ENCODE data around the gene ARID1B. TPM values are rescaled to one million over a fixed set of nuclear protein-coding genes. Genes with fewer than 3 reads are reported as not detected.

ARID1B gene
- total RNA-seq, 2 donors from 2014 or later, result 74.0 to 110 TPM

GRCh38 chr6:157123234-157123633 lies 346.1 kb downstream of the ARID1B start:
- Mint-ChIP-seq H3K9me3 (no peaks in the 10 kb centered on the region), H3K4me3 (no peak overlapping the region), H3K27ac (no peak overlapping the region), H3K36me3 (ENCODE audit: low read depth) (peaks cover 7% of the 10 kb centered on the region), H3K4me1 (peaks cover 5% of the 10 kb centered on the region), H3K27me3 (ENCODE audit: insufficient read depth) (no peaks in the 10 kb centered on the region)
- no peak for TF ChIP-seq CTCF (conservative IDR thresholded peaks at IDR 0.05)
- Histone ChIP-seq H3K27me3 (ENCODE audit: control insufficient read depth, insufficient read depth, low read length, poor library complexity, severe bottlenecking) (no peaks in the 10 kb centered on the region), H3K4me1 (ENCODE audit: control insufficient read depth, insufficient read depth, low read length) (no peaks in the 10 kb centered on the region), H3K4me3 (ENCODE audit: low read length) (no peak overlapping the region), H3K27ac (ENCODE audit: low read depth, low read length) (no peak overlapping the region), H3K9ac (ENCODE audit: extremely low read depth, low read length, poor library complexity, severe bottlenecking) (no peak overlapping the region), H3K9me3 (ENCODE audit: control insufficient read depth, low read length) (no peaks in the 10 kb centered on the region), H3K36me3 (ENCODE audit: control insufficient read depth, insufficient read depth, low read length) (peaks cover 4% of the 10 kb centered on the region)
- no peak for DNase-seq
- WGBS, 2 experiments (ENCODE audit: insufficient coverage in 1 of 2, insufficient read length in 1 of 2), result 92 to 100% methylated on average over 1 to 5 of the region's 6 CpGs

GRCh38 chr6:157124485-157125254 lies 347.5 kb downstream of the ARID1B start:
- Histone ChIP-seq H3K27me3 (ENCODE audit: control insufficient read depth, insufficient read depth, low read length, poor library complexity, severe bottlenecking) (no peaks in the 10 kb centered on the region), H3K27ac (ENCODE audit: low read depth, low read length) (no peak overlapping the region), H3K9ac (ENCODE audit: extremely low read depth, low read length, poor library complexity, severe bottlenecking) (no peak overlapping the region), H3K9me3 (ENCODE audit: control insufficient read depth, low read length) (no peaks in the 10 kb centered on the region), H3K36me3 (ENCODE audit: control insufficient read depth, insufficient read depth, low read length) (peaks cover 8% of the 10 kb centered on the region), H3K4me3 (ENCODE audit: low read length) (no peak overlapping the region), H3K4me1 (ENCODE audit: control insufficient read depth, insufficient read depth, low read length) (no peaks in the 10 kb centered on the region)
- no peak for DNase-seq
- H3K27ac Mint-ChIP-seq, result no peak overlapping the region
- H3K27me3 Mint-ChIP-seq (ENCODE audit: insufficient read depth), result no peaks in the 10 kb centered on the region
- H3K4me1 Mint-ChIP-seq, result peaks cover 12% of the 10 kb centered on the region
- H3K9me3 Mint-ChIP-seq, result no peaks in the 10 kb centered on the region
- no peak for TF ChIP-seq CTCF (conservative IDR thresholded peaks at IDR 0.05)
- WGBS, 2 experiments (ENCODE audit: insufficient coverage in 1 of 2, insufficient read length in 1 of 2), result 94 to 96% methylated on average over 5 of the region's 5 CpGs
- H3K4me3 Mint-ChIP-seq, result no peak overlapping the region
- peaks cover 8% of the 10 kb centered on the region for H3K36me3 Mint-ChIP-seq (ENCODE audit: low read depth)

GRCh38 chr6:157125531-157125930 lies 348.4 kb downstream of the ARID1B start:
- Histone ChIP-seq H3K4me3 (ENCODE audit: low read length) (no peak overlapping the region), H3K27me3 (ENCODE audit: control insufficient read depth, insufficient read depth, low read length, poor library complexity, severe bottlenecking) (no peaks in the 10 kb centered on the region), H3K36me3 (ENCODE audit: control insufficient read depth, insufficient read depth, low read length) (peaks cover 8% of the 10 kb centered on the region), H3K27ac (ENCODE audit: low read depth, low read length) (no peak overlapping the region), H3K9ac (ENCODE audit: extremely low read depth, low read length, poor library complexity, severe bottlenecking) (no peak overlapping the region), H3K9me3 (ENCODE audit: control insufficient read depth, low read length) (no peaks in the 10 kb centered on the region), H3K4me1 (ENCODE audit: control insufficient read depth, insufficient read depth, low read length) (peaks cover under 1% of the 10 kb centered on the region)
- Mint-ChIP-seq H3K4me3 (no peak overlapping the region), H3K9me3 (no peaks in the 10 kb centered on the region), H3K36me3 (ENCODE audit: low read depth) (peaks cover 8% of the 10 kb centered on the region), H3K27me3 (ENCODE audit: insufficient read depth) (no peaks in the 10 kb centered on the region), H3K4me1 (peaks cover 12% of the 10 kb centered on the region), H3K27ac (no peak overlapping the region)
- DNase-seq, result no peak
- 94 to 98% methylated on average over 5 to 7 of the region's 7 CpGs for WGBS, 2 experiments (ENCODE audit: insufficient coverage in 1 of 2, insufficient read length in 1 of 2)
- no peak for TF ChIP-seq CTCF (conservative IDR thresholded peaks at IDR 0.05)

Measured in endodermal cell (in vitro differentiated cells).